WTC11 (cell line): ENCODE data around the gene ZFC3H1.

Experiments
- FOXJ3 ChIP-seq: sonication (generic); formaldehyde crosslinking; IDR thresholded peaks from 2 replicates; pipeline ENCODE4 v1.9.0; 2021; ENCODE audit warnings: missing genetic modification reagents, mild to moderate bottlenecking, borderline replicate concordance
- NFATC4 ChIP-seq: fragments of 250-450 bp; sonication (Bioruptor Pico); IDR thresholded peaks from 2 replicates; pipeline ENCODE4 v1.9.0; 2021; ENCODE audit warnings: mild to moderate bottlenecking
- SOX15 ChIP-seq: fragments of 250-450 bp; sonication (Bioruptor Pico); IDR thresholded peaks from 2 replicates; pipeline ENCODE4 v1.9.0; 2021; ENCODE audit warnings: mild to moderate bottlenecking
- TF ChIP-seq, protein P1 (sequence below): sonication (generic); formaldehyde crosslinking; IDR thresholded peaks from 2 replicates; pipeline ENCODE4 v1.8.0; 2022; ENCODE audit warnings: missing genetic modification reagents
- TF ChIP-seq, protein P2 (sequence below): fragments of 200-600 bp; IDR thresholded peaks from 2 replicates; pipeline ENCODE4 v1.8.0; 2022; ENCODE audit warnings: antibody characterized with exemption
- TF ChIP-seq, protein P3 (sequence below): sonication (generic); formaldehyde crosslinking; IDR thresholded peaks from 2 replicates; pipeline ENCODE4 v1.8.0; 2022; ENCODE audit warnings: mild to moderate bottlenecking, missing genetic modification reagents
- TF ChIP-seq, protein P4 (sequence below): sonication (generic); formaldehyde crosslinking; IDR thresholded peaks from 2 replicates; pipeline ENCODE4 v1.8.0; 2022; ENCODE audit warnings: mild to moderate bottlenecking, missing genetic modification reagents

DNA sequence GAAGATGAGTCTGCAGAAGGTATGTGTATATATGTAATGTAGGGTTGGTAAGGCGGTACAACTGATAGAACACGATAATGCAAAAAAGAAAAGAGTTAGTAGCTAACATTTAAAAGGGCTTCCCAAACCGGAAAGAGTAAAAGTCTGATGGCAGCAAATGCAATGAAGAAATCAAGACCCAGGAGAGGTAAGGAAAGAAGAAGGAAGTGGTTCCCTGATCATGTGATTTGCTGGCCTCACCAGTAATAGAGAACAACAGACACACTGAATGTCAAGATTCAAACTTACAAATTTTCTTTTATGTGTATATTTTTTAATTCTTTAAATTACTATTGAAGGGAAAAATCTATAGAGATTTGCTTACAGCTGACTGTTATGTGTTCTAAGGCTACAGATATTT lies 18.4 kb downstream of the ZFC3H1 start:
- TF ChIP-seq, protein P1, sequence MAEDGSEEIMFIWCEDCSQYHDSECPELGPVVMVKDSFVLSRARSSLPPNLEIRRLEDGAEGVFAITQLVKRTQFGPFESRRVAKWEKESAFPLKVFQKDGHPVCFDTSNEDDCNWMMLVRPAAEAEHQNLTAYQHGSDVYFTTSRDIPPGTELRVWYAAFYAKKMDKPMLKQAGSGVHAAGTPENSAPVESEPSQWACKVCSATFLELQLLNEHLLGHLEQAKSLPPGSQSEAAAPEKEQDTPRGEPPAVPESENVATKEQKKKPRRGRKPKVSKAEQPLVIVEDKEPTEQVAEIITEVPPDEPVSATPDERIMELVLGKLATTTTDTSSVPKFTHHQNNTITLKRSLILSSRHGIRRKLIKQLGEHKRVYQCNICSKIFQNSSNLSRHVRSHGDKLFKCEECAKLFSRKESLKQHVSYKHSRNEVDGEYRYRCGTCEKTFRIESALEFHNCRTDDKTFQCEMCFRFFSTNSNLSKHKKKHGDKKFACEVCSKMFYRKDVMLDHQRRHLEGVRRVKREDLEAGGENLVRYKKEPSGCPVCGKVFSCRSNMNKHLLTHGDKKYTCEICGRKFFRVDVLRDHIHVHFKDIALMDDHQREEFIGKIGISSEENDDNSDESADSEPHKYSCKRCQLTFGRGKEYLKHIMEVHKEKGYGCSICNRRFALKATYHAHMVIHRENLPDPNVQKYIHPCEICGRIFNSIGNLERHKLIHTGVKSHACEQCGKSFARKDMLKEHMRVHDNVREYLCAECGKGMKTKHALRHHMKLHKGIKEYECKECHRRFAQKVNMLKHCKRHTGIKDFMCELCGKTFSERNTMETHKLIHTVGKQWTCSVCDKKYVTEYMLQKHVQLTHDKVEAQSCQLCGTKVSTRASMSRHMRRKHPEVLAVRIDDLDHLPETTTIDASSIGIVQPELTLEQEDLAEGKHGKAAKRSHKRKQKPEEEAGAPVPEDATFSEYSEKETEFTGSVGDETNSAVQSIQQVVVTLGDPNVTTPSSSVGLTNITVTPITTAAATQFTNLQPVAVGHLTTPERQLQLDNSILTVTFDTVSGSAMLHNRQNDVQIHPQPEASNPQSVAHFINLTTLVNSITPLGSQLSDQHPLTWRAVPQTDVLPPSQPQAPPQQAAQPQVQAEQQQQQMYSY, result no peak
- TF ChIP-seq, protein P2, sequence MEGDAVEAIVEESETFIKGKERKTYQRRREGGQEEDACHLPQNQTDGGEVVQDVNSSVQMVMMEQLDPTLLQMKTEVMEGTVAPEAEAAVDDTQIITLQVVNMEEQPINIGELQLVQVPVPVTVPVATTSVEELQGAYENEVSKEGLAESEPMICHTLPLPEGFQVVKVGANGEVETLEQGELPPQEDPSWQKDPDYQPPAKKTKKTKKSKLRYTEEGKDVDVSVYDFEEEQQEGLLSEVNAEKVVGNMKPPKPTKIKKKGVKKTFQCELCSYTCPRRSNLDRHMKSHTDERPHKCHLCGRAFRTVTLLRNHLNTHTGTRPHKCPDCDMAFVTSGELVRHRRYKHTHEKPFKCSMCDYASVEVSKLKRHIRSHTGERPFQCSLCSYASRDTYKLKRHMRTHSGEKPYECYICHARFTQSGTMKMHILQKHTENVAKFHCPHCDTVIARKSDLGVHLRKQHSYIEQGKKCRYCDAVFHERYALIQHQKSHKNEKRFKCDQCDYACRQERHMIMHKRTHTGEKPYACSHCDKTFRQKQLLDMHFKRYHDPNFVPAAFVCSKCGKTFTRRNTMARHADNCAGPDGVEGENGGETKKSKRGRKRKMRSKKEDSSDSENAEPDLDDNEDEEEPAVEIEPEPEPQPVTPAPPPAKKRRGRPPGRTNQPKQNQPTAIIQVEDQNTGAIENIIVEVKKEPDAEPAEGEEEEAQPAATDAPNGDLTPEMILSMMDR, result no peak
- TF ChIP-seq NFATC4 (CRISPR knock-in tag), result no peak
- no peak for TF ChIP-seq FOXJ3 (CRISPR knock-in tag)
- TF ChIP-seq, protein P3, sequence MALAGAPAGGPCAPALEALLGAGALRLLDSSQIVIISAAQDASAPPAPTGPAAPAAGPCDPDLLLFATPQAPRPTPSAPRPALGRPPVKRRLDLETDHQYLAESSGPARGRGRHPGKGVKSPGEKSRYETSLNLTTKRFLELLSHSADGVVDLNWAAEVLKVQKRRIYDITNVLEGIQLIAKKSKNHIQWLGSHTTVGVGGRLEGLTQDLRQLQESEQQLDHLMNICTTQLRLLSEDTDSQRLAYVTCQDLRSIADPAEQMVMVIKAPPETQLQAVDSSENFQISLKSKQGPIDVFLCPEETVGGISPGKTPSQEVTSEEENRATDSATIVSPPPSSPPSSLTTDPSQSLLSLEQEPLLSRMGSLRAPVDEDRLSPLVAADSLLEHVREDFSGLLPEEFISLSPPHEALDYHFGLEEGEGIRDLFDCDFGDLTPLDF (CRISPR knock-in tag), result no peak
- no peak for TF ChIP-seq SOX15 (CRISPR knock-in tag)
- TF ChIP-seq, protein P4, sequence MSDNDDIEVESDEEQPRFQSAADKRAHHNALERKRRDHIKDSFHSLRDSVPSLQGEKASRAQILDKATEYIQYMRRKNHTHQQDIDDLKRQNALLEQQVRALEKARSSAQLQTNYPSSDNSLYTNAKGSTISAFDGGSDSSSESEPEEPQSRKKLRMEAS (CRISPR knock-in tag), result no peak
